K562 (cell line): ENCODE data around the gene TTL. TPM values are rescaled to one million over a fixed set of nuclear protein-coding genes. Genes with fewer than 3 reads are reported as not detected.

Experiments
- EP300 ChIP-seq: IDR thresholded peaks from 2 replicates; pipeline ENCODE4 v1.6.1; 2012; ENCODE audit warnings: low read length, improper control_type of control experiment
- FOXK2 ChIP-seq, 2 experiments: fragments of 450-650 bp; IDR thresholded peaks in 1 of 2; conservative IDR thresholded peaks in 1 of 2; 2 replicates each; pipeline ENCODE4 v1.6.1; 2016; ENCODE audit warnings: low read depth in 2 of 2, mild to moderate bottlenecking in 1 of 2
- GABPB1 ChIP-seq: sonication (generic); formaldehyde crosslinking; IDR thresholded peaks from 2 replicates; pipeline ENCODE4 v1.8.0; 2022; ENCODE audit warnings: mild to moderate bottlenecking, missing genetic modification reagents
- MCM7 ChIP-seq, 2 experiments: fragments of 450-650 bp; IDR thresholded peaks; 2 replicates each; pipeline ENCODE4 v1.6.1; 2016 to 2018
- MYC ChIP-seq, 2 experiments: fragments of 250-450 bp in 1 of 2; sonication (Bioruptor Pico) in 1 of 2; IDR thresholded peaks; 2 replicates each; pipeline versions ENCODE4 v1.5.1 to v1.6.1; 2012 to 2021; ENCODE audit warnings: low read depth in 2 of 2, borderline replicate concordance in 1 of 2, improper control_type of control experiment in 1 of 2, low read length in 1 of 2, mild to moderate bottlenecking in 1 of 2, moderate library complexity in 1 of 2
- NFATC3 ChIP-seq: fragments of 450-650 bp; IDR thresholded peaks from 2 replicates; pipeline ENCODE4 v1.6.1; 2017; ENCODE audit warnings: mild to moderate bottlenecking
- NFE2L1 ChIP-seq: fragments of 450-650 bp; IDR thresholded peaks from 2 replicates; pipeline ENCODE4 v1.6.1; 2016; ENCODE audit warnings: missing genetic modification characterization, low read depth, mild to moderate bottlenecking, missing compliant biosample characterization, moderate library complexity, borderline replicate concordance
- NR2F6 ChIP-seq: fragments of 450-650 bp; formaldehyde crosslinking; IDR thresholded peaks from 2 replicates; pipeline ENCODE4 v1.4.0; 2020; ENCODE audit warnings: mild to moderate bottlenecking
- SIN3A ChIP-seq, 2 experiments: fragments of 150-350 bp in 1 of 2; IDR thresholded peaks; 2 replicates each; pipeline ENCODE4 v1.6.1; 2011 to 2016; ENCODE audit warnings: borderline replicate concordance in 2 of 2, low read depth in 2 of 2, low read length in 2 of 2, mild to moderate bottlenecking in 2 of 2, moderate library complexity in 2 of 2; ENCODE audit not compliant: control insufficient read depth in 1 of 2
- TBP ChIP-seq: optimal IDR thresholded peaks from 2 replicates; pipeline ENCODE3; 2011; ENCODE audit warnings: low read depth, low read length, improper control_type of control experiment
- THRA ChIP-seq: fragments of 450-650 bp; IDR thresholded peaks from 2 replicates; pipeline ENCODE4 v1.6.1; 2017; ENCODE audit warnings: mild to moderate bottlenecking, moderate library complexity
- ZNF197 ChIP-seq: fragments of 200-800 bp; sonication (Bioruptor generic); IDR thresholded peaks from 2 replicates; pipeline ENCODE4 v1.6.1; 2016; ENCODE audit warnings: low read depth, missing genetic modification characterization, missing compliant biosample characterization
- ZNF512 ChIP-seq: IDR thresholded peaks from 2 replicates; pipeline ENCODE4 v1.6.1; 2016; ENCODE audit warnings: missing genetic modification characterization, missing compliant biosample characterization
- ZSCAN29 ChIP-seq: fragments of 450-650 bp; IDR thresholded peaks from 2 replicates; pipeline ENCODE4 v1.6.1; 2017
- polyA plus RNA-seq, 8 experiments: library from polyadenylated mRNA; depleted of rRNA in 4 of 8; stranded (reverse) in 5 of 8; unstranded in 3 of 8; fragments of >200 nt; fragmentation: Nextera tagmentation in 2 of 8; fragmentation: Illumina TruSeq in 1 of 8; extraction: Ambion mirVana in 2 of 8; extraction: Trizol in 1 of 8; gene quantifications; 2 replicates each; pipeline versions ENCODE4 v1.2.1 to v1.2.3, GENCODE V29; 2011 to 2014; ENCODE audit warnings: inconsistent platforms in 1 of 8, missing spikeins in 1 of 8
- total RNA-seq, 7 experiments: library from RNA; depleted of rRNA in 6 of 7; stranded (reverse); fragments of >200 nt in 6 of 7; fragmentation: Illumina TruSeq in 2 of 7; extraction: Trizol in 2 of 7; gene quantifications; 2 replicates each; pipeline versions ENCODE4 v1.2.1 to v1.2.3, GENCODE V29; 2011 to 2021; ENCODE audit warnings: low replicate concordance in 1 of 7
- TF ChIP-seq, protein P1 (sequence below): sonication (generic); formaldehyde crosslinking; IDR thresholded peaks from 2 replicates; pipeline ENCODE4 v1.8.0; 2022; ENCODE audit warnings: mild to moderate bottlenecking, missing genetic modification reagents
- TF ChIP-seq, protein P2 (sequence below): fragments of 450-650 bp; IDR thresholded peaks from 2 replicates; pipeline ENCODE4 v1.7.0; 2016; ENCODE audit warnings: borderline replicate concordance

TTL gene
- total and polyA plus RNA-seq, 9 of the 15 experiments (the other 6 are each of a cell fraction or from before 2014, with no cell fraction given): 9.4 to 54.4 (median 34.9) TPM

DNA sequence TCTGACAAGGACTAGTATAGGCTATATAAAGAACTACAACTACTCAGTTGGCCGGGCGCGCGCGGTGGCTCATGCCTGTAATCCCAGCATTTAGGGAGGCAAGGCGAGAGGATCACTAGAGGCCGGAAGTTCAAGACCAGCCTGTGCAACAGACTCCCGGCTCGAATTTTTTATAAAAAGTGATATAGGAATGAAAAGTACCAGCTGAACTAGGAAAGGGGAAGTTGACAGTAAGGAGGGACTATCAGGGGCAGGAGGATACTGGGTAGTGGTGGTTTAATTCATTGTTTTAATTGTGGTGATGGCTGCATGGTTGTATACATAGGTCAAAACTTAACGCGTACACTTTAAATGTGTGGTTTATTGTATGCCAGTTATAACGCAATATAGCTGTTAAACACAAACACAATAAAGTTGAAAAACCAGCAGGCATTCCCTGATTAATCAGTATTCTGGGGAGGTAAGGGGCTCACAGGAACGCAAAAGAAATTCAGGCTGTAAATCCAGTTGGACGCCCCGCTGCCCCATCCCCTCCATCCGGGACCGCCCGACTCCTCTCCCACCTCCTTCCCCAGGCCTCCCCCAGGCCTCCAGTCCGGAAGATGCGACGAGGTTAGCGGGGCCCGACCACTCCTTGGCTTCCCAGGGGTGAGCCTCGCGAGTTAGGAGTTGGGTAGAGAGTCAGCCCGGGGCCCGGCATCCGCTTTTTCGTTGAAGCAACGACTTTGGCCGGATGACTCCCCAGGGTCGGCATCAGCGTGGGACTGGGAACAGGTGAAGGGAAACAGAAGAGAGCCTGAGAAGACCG, 59.6 kb downstream of the TTL start (continued):
- TF ChIP-seq MYC (IDR thresholded peaks at IDR 0.05; ENCODE audit: low read depth, low read length) (no peak), MYC (CRISPR knock-in tag; IDR thresholded peaks at IDR 0.05; ENCODE audit: borderline replicate concordance, low read depth) (no peak), NR2F6 (CRISPR knock-in tag) (no peak), ZNF197 (no peak), TBP (peak; percentile 87), SIN3A (IDR thresholded peaks at IDR 0.05; ENCODE audit: borderline replicate concordance in 2 of 2, control insufficient read depth in 1 of 2, low read depth in 2 of 2, low read length in 2 of 2) (no peak), ZSCAN29 (no peak; the same call in 1 of the 2 replicates), ZNF512 (tag) (no peak), NFATC3 (no peak), NFE2L1 (tag) (no peak), THRA (no peak), FOXK2 (conservative IDR thresholded peaks at IDR 0.05 in 1 of 2, IDR thresholded peaks at IDR 0.05 in 1 of 2; ENCODE audit: low read depth in 2 of 2) (peak in 1 of 2 experiments; percentile 99; a peak in 2 of 4 replicates), GABPB1 (no peak), MCM7 (IDR thresholded peaks at IDR 0.05) (no peak), EP300 (no peak)
- TF ChIP-seq, protein P1, sequence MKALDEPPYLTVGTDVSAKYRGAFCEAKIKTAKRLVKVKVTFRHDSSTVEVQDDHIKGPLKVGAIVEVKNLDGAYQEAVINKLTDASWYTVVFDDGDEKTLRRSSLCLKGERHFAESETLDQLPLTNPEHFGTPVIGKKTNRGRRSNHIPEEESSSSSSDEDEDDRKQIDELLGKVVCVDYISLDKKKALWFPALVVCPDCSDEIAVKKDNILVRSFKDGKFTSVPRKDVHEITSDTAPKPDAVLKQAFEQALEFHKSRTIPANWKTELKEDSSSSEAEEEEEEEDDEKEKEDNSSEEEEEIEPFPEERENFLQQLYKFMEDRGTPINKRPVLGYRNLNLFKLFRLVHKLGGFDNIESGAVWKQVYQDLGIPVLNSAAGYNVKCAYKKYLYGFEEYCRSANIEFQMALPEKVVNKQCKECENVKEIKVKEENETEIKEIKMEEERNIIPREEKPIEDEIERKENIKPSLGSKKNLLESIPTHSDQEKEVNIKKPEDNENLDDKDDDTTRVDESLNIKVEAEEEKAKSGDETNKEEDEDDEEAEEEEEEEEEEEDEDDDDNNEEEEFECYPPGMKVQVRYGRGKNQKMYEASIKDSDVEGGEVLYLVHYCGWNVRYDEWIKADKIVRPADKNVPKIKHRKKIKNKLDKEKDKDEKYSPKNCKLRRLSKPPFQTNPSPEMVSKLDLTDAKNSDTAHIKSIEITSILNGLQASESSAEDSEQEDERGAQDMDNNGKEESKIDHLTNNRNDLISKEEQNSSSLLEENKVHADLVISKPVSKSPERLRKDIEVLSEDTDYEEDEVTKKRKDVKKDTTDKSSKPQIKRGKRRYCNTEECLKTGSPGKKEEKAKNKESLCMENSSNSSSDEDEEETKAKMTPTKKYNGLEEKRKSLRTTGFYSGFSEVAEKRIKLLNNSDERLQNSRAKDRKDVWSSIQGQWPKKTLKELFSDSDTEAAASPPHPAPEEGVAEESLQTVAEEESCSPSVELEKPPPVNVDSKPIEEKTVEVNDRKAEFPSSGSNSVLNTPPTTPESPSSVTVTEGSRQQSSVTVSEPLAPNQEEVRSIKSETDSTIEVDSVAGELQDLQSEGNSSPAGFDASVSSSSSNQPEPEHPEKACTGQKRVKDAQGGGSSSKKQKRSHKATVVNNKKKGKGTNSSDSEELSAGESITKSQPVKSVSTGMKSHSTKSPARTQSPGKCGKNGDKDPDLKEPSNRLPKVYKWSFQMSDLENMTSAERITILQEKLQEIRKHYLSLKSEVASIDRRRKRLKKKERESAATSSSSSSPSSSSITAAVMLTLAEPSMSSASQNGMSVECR: no peak
- TF ChIP-seq, protein P2, sequence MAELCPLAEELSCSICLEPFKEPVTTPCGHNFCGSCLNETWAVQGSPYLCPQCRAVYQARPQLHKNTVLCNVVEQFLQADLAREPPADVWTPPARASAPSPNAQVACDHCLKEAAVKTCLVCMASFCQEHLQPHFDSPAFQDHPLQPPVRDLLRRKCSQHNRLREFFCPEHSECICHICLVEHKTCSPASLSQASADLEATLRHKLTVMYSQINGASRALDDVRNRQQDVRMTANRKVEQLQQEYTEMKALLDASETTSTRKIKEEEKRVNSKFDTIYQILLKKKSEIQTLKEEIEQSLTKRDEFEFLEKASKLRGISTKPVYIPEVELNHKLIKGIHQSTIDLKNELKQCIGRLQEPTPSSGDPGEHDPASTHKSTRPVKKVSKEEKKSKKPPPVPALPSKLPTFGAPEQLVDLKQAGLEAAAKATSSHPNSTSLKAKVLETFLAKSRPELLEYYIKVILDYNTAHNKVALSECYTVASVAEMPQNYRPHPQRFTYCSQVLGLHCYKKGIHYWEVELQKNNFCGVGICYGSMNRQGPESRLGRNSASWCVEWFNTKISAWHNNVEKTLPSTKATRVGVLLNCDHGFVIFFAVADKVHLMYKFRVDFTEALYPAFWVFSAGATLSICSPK: no peak
